SK-N-MC (cell line): Measurements from ENCODE around the gene OR2AG2.

Experiments used
- FOXP2 ChIP-seq: optimal IDR thresholded peaks from 2 replicates; pipeline ENCODE3; 2011; ENCODE audit warnings: mild to moderate bottlenecking, moderate library complexity; ENCODE audit not compliant: insufficient read depth; ENCODE audit errors: extremely low read length, control extremely low read depth
- POLR2AphosphoS5 ChIP-seq: IDR thresholded peaks from 2 replicates; pipeline ENCODE4 v1.6.1; 2012; ENCODE audit warnings: mild to moderate bottlenecking, low read depth, low read length, borderline replicate concordance

GRCh38 chr11:6745465-6746015 is 26.2 kb downstream of the OR2AG2 start:
- TF ChIP-seq FOXP2 (no peak), POLR2AphosphoS5 (no peak)
